ENCODE measurements around the gene RBPMS2. TPM values are rescaled to one million over a fixed set of nuclear protein-coding genes. Genes with fewer than 3 reads are reported as not detected.

The RBPMS2 gene
- polyA plus RNA-seq, 1 experiment, result 0.67 TPM

GRCh38 chr15:64792282-64792681 lies 16.9 kb upstream of the RBPMS2 start:
- no peak for TF ChIP-seq CTCF (IDR thresholded peaks at IDR 0.05; ENCODE audit: insufficient read depth, low read depth, low read length)
- Histone ChIP-seq H3K36me3 (ENCODE audit: control insufficient read depth, insufficient read depth, low read length) (no peaks in the 10 kb centered on the region), H3K4me3 (ENCODE audit: low read depth, low read length) (no peak overlapping the region), H3K27me3 (ENCODE audit: control insufficient read depth, insufficient read depth, low read length) (no peaks in the 10 kb centered on the region)
- POLR2A ChIA-PET, result no interaction called here
- DNase-seq (ENCODE audit: low read depth), result no peak
- CTCF ChIA-PET, result no interaction called here

GRCh38 chr15:64791401-64791800 lies 16.0 kb upstream of the RBPMS2 start:
- ChIA-PET POLR2A (no interaction called here), CTCF (no interaction called here)
- DNase-seq (ENCODE audit: low read depth), result no peak
- no peaks in the 10 kb centered on the region for H3K36me3 ChIP-seq (ENCODE audit: control insufficient read depth, insufficient read depth, low read length)
- H3K27me3 ChIP-seq (ENCODE audit: control insufficient read depth, insufficient read depth, low read length), result no peaks in the 10 kb centered on the region
- TF ChIP-seq CTCF (IDR thresholded peaks at IDR 0.05; ENCODE audit: insufficient read depth, low read depth, low read length), result no peak
- H3K4me3 ChIP-seq (ENCODE audit: low read depth, low read length), result no peak overlapping the region

- POLR2A ChIA-PET, result no interaction called here
- Histone ChIP-seq H3K4me3 (ENCODE audit: low read depth, low read length) (no peak overlapping the region), H3K27me3 (ENCODE audit: control insufficient read depth, insufficient read depth, low read length) (no peaks in the 10 kb centered on the region; the same call in 1 of the 2 replicates), H3K36me3 (ENCODE audit: control insufficient read depth, insufficient read depth, low read length) (no peaks in the 10 kb centered on the region)
- TF ChIP-seq CTCF (IDR thresholded peaks at IDR 0.05; ENCODE audit: insufficient read depth, low read depth, low read length), result no peak
- CTCF ChIA-PET, result interaction anchor here (0.8 to 1.7 kb wide), 5 partner anchors 10 to 53 kb away, joined by 3 to 5 read pairs (median 4); no protein-coding TSS in a partner anchor
- DNase-seq (ENCODE audit: low read depth), result no peak
These were observed 8.4 kb upstream of the RBPMS2 start for GRCh38 chr15:64783796-64784195.

GRCh38 chr15:64782751-64783150 lies 7.4 kb upstream of the RBPMS2 start:
- no peak for TF ChIP-seq CTCF (IDR thresholded peaks at IDR 0.05; ENCODE audit: insufficient read depth, low read depth, low read length)
- Histone ChIP-seq H3K4me3 (ENCODE audit: low read depth, low read length) (no peak overlapping the region), H3K27me3 (ENCODE audit: control insufficient read depth, insufficient read depth, low read length) (no peaks in the 10 kb centered on the region; the same call in 1 of the 2 replicates), H3K36me3 (ENCODE audit: control insufficient read depth, insufficient read depth, low read length) (no peaks in the 10 kb centered on the region)
- DNase-seq (ENCODE audit: low read depth), result no peak
- ChIA-PET CTCF (interaction anchor here (0.7 to 1.5 kb wide), 2 partner anchors 9 to 26 kb away, joined by 3 to 4 read pairs; no protein-coding TSS in a partner anchor), POLR2A (no interaction called here)

GRCh38 chr15:64781299-64781698 lies 5.9 kb upstream of the RBPMS2 start:
- no peak for TF ChIP-seq CTCF (IDR thresholded peaks at IDR 0.05; ENCODE audit: insufficient read depth, low read depth, low read length)
- CTCF ChIA-PET, result interaction anchor here (1.9 kb wide), 1 partner anchor 124 kb away, joined by 4 read pairs; no protein-coding TSS in a partner anchor
- DNase-seq (ENCODE audit: low read depth), result no peak
- H3K4me3 ChIP-seq (ENCODE audit: low read depth, low read length), result no peak overlapping the region
- POLR2A ChIA-PET, result no interaction called here
- H3K27me3 ChIP-seq (ENCODE audit: control insufficient read depth, insufficient read depth, low read length), result peaks cover 5% of the 10 kb centered on the region; the same call in 1 of the 2 replicates
- no peaks in the 10 kb centered on the region for H3K36me3 ChIP-seq (ENCODE audit: control insufficient read depth, insufficient read depth, low read length)

Measured in BJ (cell line).